Astrocyte (in vitro differentiated cells and primary cell): ENCODE measurements around the gene ZBTB11.

Experiments
- CTCF ChIP-seq: IDR thresholded peaks from 2 replicates; pipeline ENCODE4 v1.5.1; 2011; ENCODE audit warnings: low read depth, mild to moderate bottlenecking, inconsistent platforms, low read length, moderate library complexity; ENCODE audit not compliant: insufficient read depth
- EZH2 ChIP-seq: IDR thresholded peaks from 2 replicates; pipeline ENCODE4 v1.6.1; 2012; ENCODE audit warnings: mild to moderate bottlenecking, low read length, inconsistent platforms; ENCODE audit not compliant: insufficient read depth

GRCh38 chr3:101618726-101619125 lies 58.2 kb downstream of the ZBTB11 start:
- TF ChIP-seq EZH2 (no peak), CTCF (no peak)
